HG03060 (cell line): ENCODE measurements around the gene MYBPC2.
"Not testable (repeated sequence)": the region's sequence is repeated elsewhere in the genome, so short reads cannot be mapped to it uniquely, and the experiment has no call there.

Source experiments
- ATAC-seq: cut with Tn5 transposase; IDR thresholded peaks from one replicate; pipeline ENCODE4 v1.9.1; 2021; ENCODE audit warnings: low read depth, moderate number of reproducible peaks; ENCODE audit not compliant: unreplicated experiment

MYBPC2 gene

DNA sequence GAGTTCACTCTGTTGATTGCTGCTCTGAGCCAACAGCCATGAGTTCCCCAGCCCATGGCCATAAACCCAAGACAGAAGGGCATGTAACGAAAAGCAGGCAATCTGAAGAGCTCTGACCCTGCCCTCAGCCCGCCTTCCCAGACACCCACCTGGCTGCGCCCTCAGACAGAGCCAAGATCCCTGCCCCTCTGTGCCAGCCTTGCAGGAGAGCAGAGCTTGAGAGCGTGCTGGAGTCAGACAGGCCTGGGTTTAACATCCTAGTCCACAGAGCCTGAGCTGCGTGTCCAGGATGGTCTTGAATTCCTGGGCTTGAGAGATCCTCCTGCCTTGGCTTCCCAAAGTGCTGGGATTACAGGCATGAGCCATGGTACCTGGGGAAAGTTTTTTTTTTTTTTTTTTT, 24.6 kb downstream of the MYBPC2 start:
- ATAC-seq, result no peak

DNA sequence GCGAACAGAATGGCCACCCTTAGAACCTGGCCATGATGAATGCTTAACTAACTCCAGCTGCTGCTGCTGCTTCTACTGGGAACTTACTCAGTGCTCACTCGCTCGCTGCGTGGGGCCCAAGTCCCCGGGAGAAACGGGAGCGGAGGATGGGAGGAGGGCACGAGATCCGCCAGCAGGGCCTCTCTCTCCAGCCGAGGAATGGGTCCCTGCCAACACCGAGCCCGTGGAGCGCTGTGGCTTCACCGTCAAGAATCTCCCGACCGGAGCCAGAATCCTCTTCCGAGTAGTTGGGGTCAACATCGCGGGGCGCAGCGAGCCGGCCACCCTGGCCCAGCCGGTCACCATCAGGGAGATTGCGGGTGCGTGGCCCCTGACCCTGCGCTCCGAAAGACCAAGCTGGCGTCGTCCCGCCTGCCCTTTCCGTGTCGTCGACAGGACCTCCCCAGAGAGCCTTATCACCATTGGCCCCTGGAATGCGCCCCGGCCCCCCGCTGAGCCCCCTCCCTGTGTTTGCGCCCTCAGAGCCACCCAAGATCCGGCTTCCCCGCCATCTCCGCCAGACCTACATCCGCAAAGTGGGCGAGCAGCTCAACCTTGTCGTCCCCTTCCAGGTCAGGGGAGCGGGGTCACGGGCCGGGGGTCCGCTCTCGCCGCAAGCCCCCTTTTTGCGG, 25.8 kb downstream of the MYBPC2 start:
- ATAC-seq, result no peak

DNA sequence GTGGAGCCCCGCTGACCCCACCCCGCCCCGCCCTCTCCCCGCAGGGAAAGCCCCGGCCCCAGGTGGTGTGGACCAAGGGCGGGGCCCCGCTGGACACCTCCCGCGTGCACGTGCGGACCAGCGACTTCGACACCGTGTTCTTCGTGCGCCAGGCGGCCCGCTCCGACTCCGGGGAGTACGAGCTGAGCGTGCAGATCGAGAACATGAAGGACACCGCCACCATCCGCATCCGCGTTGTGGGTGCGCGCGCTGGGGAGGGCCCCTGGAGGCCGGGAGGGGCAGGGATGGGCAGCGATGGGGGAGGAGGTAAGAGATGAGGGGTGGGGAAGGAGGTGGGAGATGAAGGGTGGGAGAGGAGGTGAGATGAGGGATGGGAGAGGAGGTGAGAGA, 26.4 kb downstream of the MYBPC2 start:
- no peak for ATAC-seq

DNA sequence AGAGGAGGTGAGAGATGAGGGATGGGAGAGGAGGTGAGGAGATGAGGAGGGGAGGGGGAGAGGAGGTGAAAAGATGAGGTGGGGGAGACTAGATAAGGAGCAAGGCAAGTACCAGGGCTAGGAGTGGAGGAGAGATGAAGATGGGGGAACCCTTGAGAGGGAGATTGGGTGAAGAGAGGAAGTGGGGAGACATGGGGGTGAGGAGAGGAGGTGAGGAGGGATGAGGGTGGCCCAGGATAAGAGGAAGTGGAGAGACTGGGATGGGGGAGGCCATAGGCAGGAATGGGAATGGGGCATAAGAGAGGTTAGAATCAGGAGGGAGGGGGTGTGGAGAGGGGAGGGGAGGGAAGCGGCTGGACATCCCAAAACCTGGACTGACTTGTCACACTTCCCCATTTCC, 26.9 kb downstream of the MYBPC2 start:
- ATAC-seq, result no peak

DNA sequence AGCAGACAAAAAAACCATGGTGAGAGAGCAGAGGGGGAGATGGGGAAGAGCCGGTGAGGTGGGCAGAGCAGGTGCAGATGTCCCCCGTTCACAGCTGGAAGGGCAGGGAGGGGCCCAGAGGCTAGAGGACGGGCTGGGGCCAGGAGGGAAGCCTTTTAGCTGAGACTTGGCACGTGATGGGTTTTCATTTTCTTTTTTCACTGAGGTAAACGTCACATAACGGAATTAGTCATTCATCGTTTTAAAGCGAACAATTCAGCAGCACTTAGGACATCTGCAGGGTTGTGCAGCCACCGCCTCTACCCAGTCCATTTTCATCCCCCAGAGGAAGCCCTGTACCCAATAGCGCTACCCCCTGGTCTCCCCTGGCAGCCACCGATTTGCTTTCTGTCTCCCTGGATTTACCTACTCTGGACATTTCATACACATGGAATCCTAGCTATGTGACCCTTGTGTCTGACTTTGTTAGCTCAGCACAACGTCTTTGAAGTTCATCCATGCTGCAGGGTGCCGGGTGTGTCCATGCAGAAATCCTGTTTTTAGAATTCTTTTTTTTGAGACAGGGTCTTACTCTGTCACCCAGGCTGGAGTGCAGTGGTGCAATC, 27.6 kb downstream of the MYBPC2 start:
- ATAC-seq, result peak; percentile 53

DNA sequence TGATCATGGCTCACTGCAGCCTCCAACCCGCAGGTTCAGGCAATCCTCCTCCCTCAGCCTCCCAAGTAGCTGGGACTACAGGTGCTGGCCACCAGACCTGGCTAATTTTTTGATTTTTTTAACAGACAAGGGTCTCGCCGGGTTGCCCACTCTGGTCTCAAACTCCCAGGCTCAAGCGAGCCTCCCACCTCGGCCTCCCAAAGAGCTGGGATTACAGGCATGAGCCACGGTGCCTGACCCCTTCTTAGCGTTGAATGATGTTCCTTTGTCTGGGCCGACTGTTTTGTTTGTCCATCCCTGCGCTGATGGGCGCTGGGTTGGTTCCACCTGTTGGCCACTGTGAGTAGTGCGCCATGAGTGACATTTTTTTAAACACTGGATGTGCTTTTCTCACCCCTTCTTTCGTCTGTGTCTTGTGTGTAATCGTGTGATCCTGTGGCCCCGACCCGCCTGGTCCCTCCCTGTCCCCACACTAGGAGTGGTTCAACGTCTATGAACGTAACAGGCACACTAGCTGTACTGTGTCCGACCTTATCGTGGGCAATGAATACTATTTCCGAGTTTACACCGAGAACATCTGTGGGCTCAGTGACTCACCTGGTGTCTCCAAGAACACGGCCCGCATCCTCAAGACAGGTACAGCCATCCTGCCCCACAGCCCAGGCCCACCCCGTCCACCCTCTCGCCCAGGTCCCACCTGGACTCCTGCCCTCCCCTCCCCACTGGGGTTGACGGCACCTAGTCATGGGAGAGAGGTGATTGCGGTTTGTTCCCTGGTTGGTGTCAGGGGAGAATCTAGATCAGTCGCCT, 28.6 kb downstream of the MYBPC2 start:
- ATAC-seq, result no peak

DNA sequence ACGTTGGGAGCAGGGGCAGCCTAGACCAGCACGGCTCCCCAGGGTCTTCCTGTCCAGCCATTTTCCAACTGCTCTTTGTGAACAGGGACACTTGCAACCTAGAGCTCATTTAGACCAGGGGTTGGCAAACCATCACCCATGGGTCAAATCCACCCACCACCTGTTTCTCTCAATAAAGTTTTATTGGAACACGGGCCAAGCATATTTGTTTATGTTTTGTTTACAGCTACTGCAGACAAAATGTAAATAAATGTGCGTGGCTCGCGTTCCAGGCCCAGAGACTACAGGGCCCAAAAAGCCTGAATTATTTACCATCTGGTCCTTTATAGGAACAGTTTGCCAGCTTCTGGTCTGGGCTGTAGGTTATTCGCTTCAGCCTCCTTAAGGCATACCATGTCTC, 30.3 kb downstream of the MYBPC2 start:
- no peak for ATAC-seq

DNA sequence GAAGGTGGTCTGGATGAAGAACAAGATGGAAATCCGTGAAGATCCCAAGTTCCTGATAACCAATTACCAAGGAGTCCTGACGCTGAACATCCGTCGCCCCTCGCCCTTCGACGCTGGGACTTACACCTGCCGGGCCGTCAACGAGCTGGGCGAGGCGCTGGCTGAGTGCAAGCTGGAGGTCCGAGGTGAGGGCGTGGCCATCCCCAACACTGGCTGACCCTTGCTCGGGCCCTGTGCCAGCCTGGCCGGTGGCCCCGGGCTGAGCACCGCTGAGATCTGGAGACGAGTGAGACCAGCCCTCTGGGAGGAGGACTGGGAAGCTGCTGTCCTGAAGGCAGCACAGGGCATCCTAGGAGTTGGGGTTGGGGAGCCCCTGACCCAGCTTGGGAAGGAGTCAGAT, 31.7 kb downstream of the MYBPC2 start:
- no peak for ATAC-seq

DNA sequence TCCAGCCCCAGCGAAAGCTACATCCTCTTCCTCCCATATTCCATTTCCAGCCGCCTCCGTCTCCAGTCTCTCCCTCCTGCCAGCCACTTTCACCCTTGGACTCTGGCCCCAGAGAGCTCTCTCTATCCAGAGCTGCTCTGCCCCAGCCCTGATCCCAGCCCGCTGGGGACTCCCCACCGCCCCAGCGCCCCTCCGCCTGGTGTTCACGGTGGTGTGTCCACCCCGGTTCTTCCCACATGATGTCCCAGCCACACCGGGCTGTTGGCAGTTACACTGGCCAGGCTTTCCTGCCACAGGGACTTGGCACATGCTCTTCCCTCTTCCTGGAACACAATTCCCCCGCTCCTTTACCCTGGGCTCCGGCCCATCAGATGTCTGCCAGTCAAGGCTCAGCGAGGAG, 32.3 kb downstream of the MYBPC2 start:
- no peak for ATAC-seq

DNA sequence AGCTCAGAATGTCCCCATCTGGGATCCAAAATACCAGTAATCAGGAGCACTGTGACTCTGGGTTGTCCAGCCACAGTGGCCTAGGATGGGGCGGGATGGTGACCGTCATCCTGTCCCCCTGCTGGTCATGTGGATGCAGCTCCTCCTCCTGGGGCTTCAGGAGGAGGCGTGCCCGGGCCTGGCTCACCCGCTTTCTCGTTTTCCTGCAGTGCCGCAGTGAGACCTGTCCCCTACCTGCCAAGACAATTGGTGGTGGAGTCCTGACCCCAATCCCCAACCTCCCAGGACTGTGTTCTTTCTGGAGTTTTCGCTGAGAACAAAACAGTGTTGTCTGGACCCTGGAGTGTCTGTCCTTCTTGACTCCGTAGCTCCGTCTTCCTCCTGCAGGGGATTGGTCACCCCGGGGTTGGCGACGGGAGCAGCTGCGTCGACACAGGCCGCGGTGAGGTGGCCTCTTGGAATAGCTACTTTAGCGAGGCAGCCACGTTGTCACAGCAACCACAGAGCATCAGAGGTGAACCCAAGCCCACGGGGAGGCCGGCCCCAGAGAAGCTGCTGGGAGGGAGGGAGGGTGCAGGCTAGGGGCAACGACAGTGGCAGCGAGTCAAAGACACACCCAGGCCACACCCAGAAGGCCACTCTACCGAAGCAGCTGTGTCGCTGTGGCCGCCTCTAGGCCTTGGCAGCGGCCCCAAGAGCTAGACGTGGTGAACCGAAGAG, 33.5 kb downstream of the MYBPC2 start:
- ATAC-seq, result no peak

DNA sequence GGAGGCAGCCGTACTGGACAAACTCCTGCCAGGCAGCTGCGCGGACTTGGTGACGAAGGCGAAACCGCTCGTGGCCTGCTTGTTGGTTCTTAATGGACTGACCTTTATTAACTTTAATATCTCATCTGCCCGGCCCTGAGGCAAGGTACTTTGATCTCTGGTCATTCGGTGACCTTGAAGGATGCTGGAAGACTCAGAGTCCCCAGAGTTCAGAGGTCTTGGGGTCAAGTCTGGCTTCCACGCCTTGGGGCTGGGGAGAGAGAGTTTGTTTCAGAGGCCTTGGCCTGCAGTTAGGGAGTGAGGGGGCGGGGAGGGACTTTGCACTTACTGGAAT, 34.0 kb downstream of the MYBPC2 start:
- ATAC-seq, result no peak

DNA sequence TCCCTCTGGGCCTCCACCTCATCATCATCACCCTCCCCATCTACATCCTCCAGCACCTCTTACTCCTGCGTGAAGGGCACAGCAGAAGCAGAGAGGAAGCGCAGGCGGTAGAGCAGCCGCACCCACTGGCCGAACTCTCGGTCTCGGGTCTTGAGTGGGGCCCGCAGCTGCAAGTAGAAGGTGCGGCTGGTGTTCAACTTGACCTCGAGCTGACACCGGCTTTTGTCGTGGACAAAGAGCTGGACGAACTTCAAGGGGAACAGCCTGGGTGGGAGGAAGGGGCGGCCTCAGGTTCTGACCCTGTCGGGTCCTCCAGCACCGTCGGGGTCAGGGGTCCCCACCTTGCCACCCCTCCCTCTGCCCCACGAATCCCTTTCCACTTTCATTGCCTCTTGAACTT, 34.9 kb downstream of the MYBPC2 start:
- ATAC-seq, result no peak

DNA sequence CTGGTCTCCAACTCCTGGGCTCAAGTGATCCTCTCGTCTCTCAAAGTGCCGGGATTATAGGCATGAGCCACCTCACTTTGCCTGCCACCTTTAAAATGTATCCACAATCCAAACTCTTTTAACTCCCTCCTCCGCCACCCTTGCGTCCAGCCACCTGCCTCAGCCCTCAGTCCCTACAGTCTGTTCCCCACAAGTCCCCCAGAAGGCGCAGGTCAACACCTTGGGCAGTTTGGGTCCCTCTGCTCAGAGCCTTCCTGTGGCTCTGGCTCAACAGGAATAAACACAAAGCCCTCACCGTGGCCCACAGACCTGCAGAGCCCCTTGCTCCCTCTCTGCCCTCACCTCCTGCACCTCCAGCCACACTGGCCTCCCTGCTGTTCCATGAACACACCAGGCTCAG, 36.1 kb downstream of the MYBPC2 start:
- ATAC-seq, result no peak

DNA sequence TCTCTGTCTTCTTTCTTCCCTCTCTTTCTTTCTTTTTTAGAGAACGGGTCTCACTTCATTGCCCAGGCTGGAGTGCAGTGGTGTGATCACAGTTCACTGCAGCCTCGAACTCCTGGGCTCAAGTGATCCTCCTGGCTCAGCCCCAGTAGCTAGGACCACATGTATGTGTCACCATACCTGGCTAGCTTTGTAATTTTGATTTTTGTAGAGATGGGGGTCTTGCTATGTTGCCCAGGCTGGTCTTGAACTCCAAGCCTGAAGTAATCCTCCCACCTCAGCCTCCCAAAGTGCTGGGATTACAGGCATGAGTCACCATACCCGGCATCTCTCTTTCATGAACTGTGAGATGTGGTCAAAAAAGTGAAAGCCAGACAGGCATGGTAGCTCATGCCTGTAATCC, 40.6 kb downstream of the MYBPC2 start:
- not testable (repeated sequence) for ATAC-seq

DNA sequence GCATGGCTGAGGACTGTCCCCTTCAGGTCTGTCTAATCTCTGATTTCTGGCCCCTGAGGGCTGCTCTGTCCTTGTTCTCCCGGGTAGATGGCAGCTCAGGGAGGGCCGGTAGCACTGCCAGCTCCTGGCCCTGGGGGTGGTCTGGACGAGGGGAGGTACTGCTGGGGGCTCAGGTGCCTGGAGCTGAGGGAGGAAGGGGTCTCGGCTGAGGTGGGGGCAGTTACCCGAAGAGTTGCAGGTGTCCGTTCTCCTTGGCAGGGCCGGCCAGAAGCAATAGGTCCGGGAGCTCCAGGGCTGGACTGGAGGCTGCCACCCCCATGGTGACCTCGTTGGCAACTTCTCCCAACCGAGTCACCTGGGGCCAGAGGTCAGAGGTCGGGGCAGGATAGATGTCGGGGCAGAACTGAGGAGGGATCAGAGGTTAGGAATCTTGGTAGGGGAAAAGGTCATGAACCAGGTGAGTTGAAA, 42.4 kb downstream of the MYBPC2 start:
- no peak for ATAC-seq

DNA sequence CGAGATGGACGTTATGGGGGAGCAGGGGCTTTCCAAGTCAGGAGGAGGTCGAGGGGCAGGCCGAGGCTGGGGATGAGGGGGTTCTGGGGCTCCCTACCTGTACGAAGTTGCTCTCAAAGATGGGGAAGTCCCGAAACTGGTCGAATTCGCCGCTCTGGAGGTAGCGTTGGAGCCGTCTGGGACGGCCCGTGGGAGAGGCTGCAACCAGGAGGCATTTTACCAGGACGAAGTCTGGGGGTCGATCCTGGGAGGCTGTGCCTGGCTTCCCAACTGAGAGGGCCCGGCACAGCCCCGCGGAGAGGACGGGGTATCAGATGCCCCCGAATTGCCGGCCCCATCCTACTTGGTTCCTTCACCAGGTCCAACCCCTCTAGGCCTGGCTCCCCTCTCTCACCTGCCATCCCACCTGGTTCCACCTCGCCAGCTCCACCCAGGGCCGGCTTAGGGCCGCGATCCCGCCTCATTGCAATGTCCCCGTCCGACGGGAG, 43.1 kb downstream of the MYBPC2 start:
- no peak for ATAC-seq

DNA sequence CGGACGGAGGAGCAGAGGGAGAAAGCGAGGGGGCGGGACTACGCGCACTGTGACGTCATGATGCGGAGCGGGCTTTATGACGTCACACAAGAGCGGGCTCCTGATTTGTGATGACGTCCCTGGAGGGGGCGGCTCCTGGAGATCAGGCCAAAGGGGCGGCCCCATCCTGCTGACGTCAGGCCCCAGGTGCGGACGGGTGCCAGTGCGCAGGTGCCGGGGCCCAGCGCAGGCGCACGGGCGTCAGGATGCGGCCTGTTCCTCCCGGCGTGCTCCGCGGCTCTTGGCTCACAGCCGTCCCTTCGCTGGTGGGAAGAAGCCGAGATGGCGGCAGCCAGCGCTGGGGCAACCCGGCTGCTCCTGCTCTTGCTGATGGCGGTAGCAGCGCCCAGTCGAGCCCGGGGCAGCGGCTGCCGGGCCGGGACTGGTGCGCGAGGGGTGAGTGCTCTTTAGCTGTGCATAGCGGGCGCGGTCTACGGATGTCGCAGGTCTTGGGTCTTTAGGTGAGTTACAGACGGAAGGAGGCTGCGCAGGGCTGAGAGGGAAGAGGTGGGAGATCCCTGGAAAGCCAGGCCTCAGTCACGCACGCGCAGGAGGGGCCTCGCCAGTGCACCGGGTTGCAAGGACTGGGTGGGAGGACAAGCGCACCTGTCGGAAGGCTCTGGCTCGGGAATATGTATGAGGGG, 43.7 kb downstream of the MYBPC2 start, which contains the start of the genes EMC10 and GARIN5A:
TSS of gene EMC10 (plus strand) at position 284 of the 683 bp plus-strand sequence. CDS start at position 322, 38 bp downstream.
TSS of gene GARIN5A (minus strand) at position 625 of the 683 bp plus-strand sequence. CDS start at position 165, 460 bp downstream.
- ATAC-seq, result no peak

DNA sequence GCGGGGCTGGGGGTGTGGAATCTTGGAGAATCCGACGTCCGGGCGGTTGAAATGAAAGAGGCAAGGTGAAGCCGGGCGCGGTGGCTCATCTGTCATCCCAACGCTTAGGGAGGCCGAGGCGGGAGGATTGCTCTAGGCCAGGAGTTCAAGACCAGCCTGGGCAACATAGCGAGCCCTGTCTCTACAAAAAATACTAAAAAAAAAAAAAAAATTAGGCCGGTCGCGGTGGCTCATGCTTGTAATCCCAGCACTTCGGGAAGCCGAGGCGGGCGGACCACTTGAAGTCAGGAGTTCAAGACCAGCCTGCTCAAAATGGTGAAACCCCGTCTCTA, 44.2 kb downstream of the MYBPC2 start:
- ATAC-seq, result no peak

DNA sequence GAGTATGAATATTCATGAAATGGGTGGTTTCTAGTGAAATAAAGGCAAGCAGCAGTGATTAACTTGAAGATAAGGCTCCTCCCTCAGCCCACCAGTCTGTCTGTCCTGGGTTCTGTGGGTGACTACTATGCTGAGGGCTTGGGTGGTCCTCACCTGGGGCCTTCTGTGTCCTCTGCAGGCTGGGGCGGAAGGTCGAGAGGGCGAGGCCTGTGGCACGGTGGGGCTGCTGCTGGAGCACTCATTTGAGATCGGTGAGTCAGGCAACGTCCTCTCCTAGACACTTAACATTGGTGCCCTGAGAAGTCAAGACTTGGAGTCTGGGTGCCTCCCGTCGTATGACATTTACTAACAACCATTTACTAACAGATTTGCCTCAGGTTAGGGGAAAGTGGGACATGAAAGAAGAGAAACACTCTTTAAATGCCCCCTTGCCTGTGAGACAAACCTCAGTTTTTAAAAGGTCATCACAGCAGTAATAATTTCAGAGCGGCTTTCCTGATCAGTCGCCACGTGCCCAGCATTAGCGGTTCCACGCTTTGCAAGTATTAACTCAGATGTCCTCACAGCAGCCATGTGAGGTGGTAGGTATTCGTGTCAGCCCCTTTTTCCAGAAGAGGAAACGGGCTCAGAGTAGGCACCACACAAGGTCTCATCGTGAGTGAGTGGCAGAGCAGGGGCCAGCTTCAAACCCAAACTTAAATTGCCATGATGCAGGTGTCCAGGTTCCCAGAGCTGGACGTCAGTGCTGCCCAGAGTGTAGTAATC, 45.2 kb downstream of the MYBPC2 start:
- no peak for ATAC-seq
